Right cardiac atrium (tissue), 5 donors: Measurements from ENCODE around the gene DHX16. TPM values are rescaled to one million over a fixed set of nuclear protein-coding genes. Genes with fewer than 3 reads are reported as not detected.

Source experiments
- ATAC-seq, 2 donors: fragments of 200-7000 bp; cut with Tn5 transposase; one replicate each; pipeline versions ENCODE4 v1.8.0 to v1.9.1; 2020; ENCODE audit warnings: moderate library complexity in 2 of 2, mild to moderate bottlenecking in 1 of 2
- DNase-seq, 3 donors: peaks; one replicate each; pipeline ENCODE4 v3.0.0-alpha.2; 2020
- H3K27ac ChIP-seq: one replicate; pipeline ENCODE4 v1.5.1; 2013; ENCODE audit warnings: mild to moderate bottlenecking, low read length, control low read depth, moderate library complexity
- H3K27me3 ChIP-seq: one replicate; pipeline ENCODE4 v1.6.1; 2013; ENCODE audit not compliant: control insufficient read depth, insufficient read depth
- H3K4me1 ChIP-seq: one replicate; pipeline ENCODE4 v1.6.1; 2013; ENCODE audit warnings: low read length; ENCODE audit not compliant: control insufficient read depth, insufficient read depth
- H3K4me3 ChIP-seq: one replicate; pipeline ENCODE4 v1.5.1; 2013; ENCODE audit warnings: low read length, control low read depth
- H3K9me3 ChIP-seq: one replicate; pipeline ENCODE4 v1.6.1; 2013; ENCODE audit warnings: low read length; ENCODE audit not compliant: control insufficient read depth
- WGBS: extraction: QIAGEN DNeasy Blood & Tissue Kit; methylation state at CpG from one replicate; pipeline ENCODE4 v1.1.7; 2013; 5-methylcytosine and 5-hydroxymethylcytosine counted together
- intact Hi-C, 4 donors: fragments of 100-400 bp; cut with DNase I; formaldehyde crosslinking; loops; one replicate each; pipeline versions ENCODE4 v1.11.0 to v1.14.0; 2022 to 2023
- polyA plus RNA-seq: library from polyadenylated mRNA; stranded (reverse); fragments of 200-250 nt; gene quantifications from one replicate; pipeline ENCODE4 v1.2.3, GENCODE V29; 2013
- total RNA-seq, 4 donors: library from RNA; stranded (reverse); fragmentation: NEBNext Ultra II Directional; extraction: Animal tissue kit (Norgen Biotek cat#: 25700); gene quantifications; one replicate each; pipeline ENCODE4 v1.2.1, GENCODE V29; 2021
- donor health status: healthy with polysubstance abuse.
- donor health status: DM: no; HTN: yes; CAD: no.
- donor health status: DM: no; HTN: no; CAD: no.
- donor health status: DM: no; HTN: yes; CAD: no; lungs with severe emphysema.
- donor health status: DM: yes; HTN: yes; CAD: no.

The DHX16 gene
- total and polyA plus RNA-seq, 5 donors, result 17.0 to 23.4 (median 19.4) TPM

DNA sequence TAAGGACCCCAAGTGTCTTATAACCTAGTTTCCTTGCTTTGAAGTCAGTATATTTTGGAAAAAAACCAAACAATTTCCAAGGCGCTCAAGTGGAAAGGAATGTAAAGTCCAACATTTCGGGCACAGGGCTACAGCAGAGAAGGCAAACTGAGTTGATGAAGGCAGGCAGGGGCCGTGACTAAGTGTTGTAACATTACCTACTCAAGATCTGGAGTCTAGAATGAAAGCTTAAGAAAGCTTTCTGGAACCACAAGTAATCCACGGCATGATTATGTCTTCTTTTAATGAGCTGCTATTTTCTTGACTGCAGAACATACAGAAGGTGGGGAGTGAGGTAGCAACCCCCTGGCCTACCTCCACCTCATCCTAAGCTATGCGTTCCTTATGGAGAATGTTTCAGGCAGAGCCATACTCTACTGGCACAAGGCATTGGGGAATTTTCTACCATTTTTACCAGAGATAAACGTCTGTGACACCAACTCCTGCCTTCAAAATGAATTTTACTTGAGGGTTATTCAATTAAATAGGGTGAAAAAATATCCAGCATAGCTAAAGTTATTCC is 60.0 kb downstream of the DHX16 start:
- WGBS, result 57% methylated on average over 6 of the region's 6 CpGs
- ATAC-seq (no peak), DNase-seq (peak in 1 of 3 donors; percentile 10)
- H3K9me3 ChIP-seq, result no peaks in the 10 kb centered on the region
- intact Hi-C loops, result no loop called here
- no peaks in the 10 kb centered on the region for H3K27me3 ChIP-seq
- peaks cover 6% of the 10 kb centered on the region for H3K4me1 ChIP-seq
- no peak overlapping the region for H3K27ac ChIP-seq
- H3K4me3 ChIP-seq, result no peak overlapping the region

GRCh38 chr6:30612213-30612612 is 60.6 kb downstream of the DHX16 start:
- intact Hi-C loops, result no loop called here
- Histone ChIP-seq H3K27ac (no peak overlapping the region), H3K27me3 (no peaks in the 10 kb centered on the region), H3K4me3 (no peak overlapping the region), H3K4me1 (peaks cover 6% of the 10 kb centered on the region), H3K9me3 (no peaks in the 10 kb centered on the region)
- ATAC-seq (no peak), DNase-seq (no peak)
- WGBS, result 71% methylated on average over 1 of the region's 1 CpG

DNA sequence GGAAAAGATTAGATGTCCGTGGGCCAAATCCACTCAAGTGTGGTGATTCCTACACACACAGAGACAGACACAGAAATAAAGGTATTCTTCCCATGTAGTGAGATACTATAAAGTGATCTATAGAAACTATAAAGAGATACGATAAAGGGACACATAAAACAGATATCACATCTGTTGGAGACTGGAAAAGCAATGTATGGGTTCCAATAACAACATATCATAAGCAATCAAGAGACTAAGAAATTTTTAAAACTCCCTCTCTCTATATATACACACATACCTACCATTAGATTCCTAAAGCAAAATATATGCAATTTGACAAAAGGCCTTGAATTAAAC is 61.0 kb downstream of the DHX16 start:
- Histone ChIP-seq H3K4me3 (no peak overlapping the region), H3K27me3 (no peaks in the 10 kb centered on the region), H3K4me1 (peaks cover 6% of the 10 kb centered on the region), H3K27ac (no peak overlapping the region), H3K9me3 (no peaks in the 10 kb centered on the region)
- WGBS, result 54% methylated on average over 2 of the region's 2 CpGs
- DNase-seq, result no peak
- intact Hi-C loops, result no loop called here
- no peak for ATAC-seq

DNA sequence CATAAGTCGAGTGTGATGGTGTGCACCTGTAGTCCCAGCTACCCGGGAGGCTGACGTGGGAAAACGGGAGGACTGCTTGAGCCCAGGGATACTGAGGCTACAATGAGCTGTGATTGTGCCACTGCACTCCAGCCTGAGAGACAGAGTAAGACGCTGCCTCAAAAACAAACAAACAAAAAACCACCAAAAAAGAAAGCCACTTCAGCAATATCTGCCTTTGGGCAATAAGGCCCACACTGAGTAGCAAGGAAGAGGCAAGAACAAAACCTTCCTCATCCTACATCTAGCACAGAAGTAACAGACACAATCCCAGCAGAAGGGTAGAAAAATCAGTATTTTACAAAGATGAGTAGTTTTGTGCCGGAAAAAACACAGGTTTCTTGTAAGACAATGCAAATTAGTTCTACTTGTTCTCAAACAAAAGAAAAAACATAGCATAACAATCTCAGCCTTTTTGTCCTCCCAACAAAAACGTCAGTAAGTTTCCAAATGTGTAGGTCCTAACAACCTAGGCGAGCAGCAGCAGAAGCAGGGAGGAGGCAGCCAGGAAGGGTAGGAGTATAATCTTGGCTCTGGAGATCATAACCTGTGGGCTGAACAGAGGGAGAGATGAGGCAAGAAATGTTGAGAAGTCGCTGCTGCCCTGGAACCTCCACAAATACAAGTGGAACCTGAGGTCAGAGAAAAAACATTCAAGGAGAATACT is 61.5 kb downstream of the DHX16 start:
- peaks cover 6% of the 10 kb centered on the region for H3K4me1 ChIP-seq
- no peak overlapping the region for H3K27ac ChIP-seq
- intact Hi-C loops, result no loop called here
- ATAC-seq, result no peak
- no peaks in the 10 kb centered on the region for H3K9me3 ChIP-seq
- H3K27me3 ChIP-seq, result no peaks in the 10 kb centered on the region
- DNase-seq, result peak in 1 of 3 donors; percentile 7
- no peak overlapping the region for H3K4me3 ChIP-seq
- 76% methylated on average over 9 of the region's 9 CpGs for WGBS

DNA sequence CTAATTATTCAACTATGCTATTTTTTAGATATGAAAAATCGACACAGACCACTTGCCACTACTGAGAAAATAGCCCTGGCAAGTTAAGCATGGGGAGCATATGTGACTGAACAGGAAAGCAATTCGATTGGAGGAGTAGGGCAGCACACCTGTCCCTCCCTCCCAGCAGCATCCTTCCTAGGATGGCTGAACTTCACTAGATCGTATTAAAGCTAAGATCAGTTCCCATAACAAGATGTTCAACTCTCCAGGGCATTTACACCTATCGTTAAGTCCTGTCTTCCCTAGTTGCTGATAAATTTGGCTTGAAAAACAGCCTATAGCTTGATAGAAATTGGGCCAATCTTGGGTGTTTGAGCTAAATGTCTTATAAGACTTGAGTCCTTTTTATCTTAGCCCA is 62.7 kb downstream of the DHX16 start:
- no peak overlapping the region for H3K4me3 ChIP-seq
- no peaks in the 10 kb centered on the region for H3K9me3 ChIP-seq
- DNase-seq, result no peak
- intact Hi-C loops, result no loop called here
- H3K27ac ChIP-seq, result no peak overlapping the region
- WGBS, result 78% methylated on average over 4 of the region's 4 CpGs
- peaks cover 6% of the 10 kb centered on the region for H3K4me1 ChIP-seq
- H3K27me3 ChIP-seq, result no peaks in the 10 kb centered on the region
- ATAC-seq, result no peak

DNA sequence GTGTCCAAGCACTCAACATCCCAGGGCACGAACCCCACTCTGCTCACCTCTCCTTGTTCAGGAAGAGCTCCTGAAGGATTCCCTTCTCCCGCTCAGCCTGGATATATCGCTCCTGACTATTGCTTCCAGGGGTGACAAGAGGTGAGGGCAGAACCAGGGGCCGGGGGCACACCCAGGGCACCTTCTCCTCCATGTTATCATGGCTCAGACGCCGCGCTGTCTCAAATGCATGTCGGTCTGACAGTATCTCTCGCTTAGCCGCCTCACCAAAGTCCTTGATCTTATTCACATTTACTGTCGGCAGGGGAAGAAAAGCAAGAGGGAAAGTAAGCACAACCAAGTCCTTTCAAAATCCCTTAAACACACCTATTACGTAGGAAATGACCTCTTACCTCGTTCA is 68.8 kb downstream of the DHX16 start:
- H3K27ac ChIP-seq, result no peak overlapping the region
- H3K9me3 ChIP-seq, result no peaks in the 10 kb centered on the region
- H3K4me3 ChIP-seq, result no peak overlapping the region
- ATAC-seq, result no peak
- H3K4me1 ChIP-seq, result no peaks in the 10 kb centered on the region
- H3K27me3 ChIP-seq, result no peaks in the 10 kb centered on the region
- intact Hi-C loops, result loop anchor here in 1 of 4 donors (5.0 to 10.0 kb wide), 2 partner anchors 62 to 119 kb away; partner anchors contain the start of gene HLA-E
- DNase-seq, result no peak
- 93% methylated on average over 13 of the region's 13 CpGs for WGBS

Other genes starting within 250 kb of the DHX16 start
- 100 to 1,000 TPM; 180 to 230 (median 214) TPM for gene HLA-E, start 183.5 kb downstream of the DHX16 start, total RNA-seq
- gene HLA-E, start 183.5 kb downstream of the DHX16 start, polyA plus RNA-seq, result 227 TPM
- gene GNL1, start 116.5 kb downstream of the DHX16 start, total RNA-seq, result 10 to 100 TPM; 22.7 to 33.7 (median 24.8) TPM
- gene GNL1, start 116.5 kb downstream of the DHX16 start, polyA plus RNA-seq, result 24.2 TPM
- 1 to 10 TPM; 4.4 to 5.7 (median 4.9) TPM for gene PRR3, start 115.7 kb downstream of the DHX16 start, total RNA-seq
- 4.2 TPM for gene PRR3, start 115.7 kb downstream of the DHX16 start, polyA plus RNA-seq
- 10 to 100 TPM; 36.7 to 40.7 (median 39.2) TPM for gene ABCF1, start 101.6 kb downstream of the DHX16 start, total RNA-seq
- gene ABCF1, start 101.6 kb downstream of the DHX16 start, polyA plus RNA-seq, result 26.8 TPM
- gene PPP1R10, start 55.8 kb downstream of the DHX16 start, total RNA-seq, result 10 to 100 TPM; 36.5 to 46.6 (median 43.4) TPM
- 16.0 TPM for gene PPP1R10, start 55.8 kb downstream of the DHX16 start, polyA plus RNA-seq
- 10 to 100 TPM; 60.2 to 77.5 (median 72.0) TPM for gene MRPS18B, start 55.2 kb downstream of the DHX16 start, total RNA-seq
- gene MRPS18B, start 55.2 kb downstream of the DHX16 start, polyA plus RNA-seq, result 97.6 TPM
- gene ATAT1, start 46.1 kb downstream of the DHX16 start, total RNA-seq, result 1 to 10 TPM; 2.6 to 3.5 (median 3.2) TPM
- gene ATAT1, start 46.1 kb downstream of the DHX16 start, polyA plus RNA-seq, result 2.8 TPM
- 10 to 100 TPM; 37.9 to 53.0 (median 45.5) TPM for gene C6orf136, start 25.9 kb downstream of the DHX16 start, total RNA-seq
- 46.3 TPM for gene C6orf136, start 25.9 kb downstream of the DHX16 start, polyA plus RNA-seq
- gene PPP1R18, start 13.6 kb upstream of the DHX16 start, total RNA-seq, result 10 to 100 TPM; 21.8 to 33.9 (median 23.5) TPM
- gene PPP1R18, start 13.6 kb upstream of the DHX16 start, polyA plus RNA-seq, result 23.1 TPM
- 1 to 10 TPM; 2.5 to 5.8 (median 5.0) TPM for gene NRM, start 18.0 kb upstream of the DHX16 start, total RNA-seq
- gene NRM, start 18.0 kb upstream of the DHX16 start, polyA plus RNA-seq, result 5.3 TPM
- gene MDC1, start 44.3 kb upstream of the DHX16 start, total RNA-seq, result 10 to 100 TPM; 20.7 to 26.6 (median 24.2) TPM
- gene MDC1, start 44.3 kb upstream of the DHX16 start, polyA plus RNA-seq, result 11.1 TPM
- 100 to 1,000 TPM; 130 to 250 (median 200) TPM for gene TUBB, start 47.3 kb upstream of the DHX16 start, total RNA-seq
- 170 TPM for gene TUBB, start 47.3 kb upstream of the DHX16 start, polyA plus RNA-seq
- gene FLOT1, start 69.7 kb upstream of the DHX16 start, total RNA-seq, result 100 to 1,000 TPM; 180 to 208 (median 199) TPM
- 264 TPM for gene FLOT1, start 69.7 kb upstream of the DHX16 start, polyA plus RNA-seq
- 10 to 100 TPM; 22.4 to 60.2 (median 34.1) TPM for gene IER3, start 71.5 kb upstream of the DHX16 start, total RNA-seq
- gene IER3, start 71.5 kb upstream of the DHX16 start, polyA plus RNA-seq, result 63.6 TPM
- gene DDR1, start 211.5 kb upstream of the DHX16 start, total RNA-seq, result 100 to 1,000 TPM in 2 of 4 donors, 10 to 100 TPM in 2; 96.2 to 120 (median 100) TPM
- 46.9 TPM for gene DDR1, start 211.5 kb upstream of the DHX16 start, polyA plus RNA-seq
- gene GTF2H4, start 235.2 kb upstream of the DHX16 start, total RNA-seq, result 10 to 100 TPM; 13.6 to 29.7 (median 18.2) TPM
- 10.6 TPM for gene GTF2H4, start 235.2 kb upstream of the DHX16 start, polyA plus RNA-seq
- 10 to 100 TPM; 14.8 to 20.8 (median 16.9) TPM for gene VARS2, start 241.2 kb upstream of the DHX16 start, total RNA-seq
- gene VARS2, start 241.2 kb upstream of the DHX16 start, polyA plus RNA-seq, result 14.2 TPM